Pons (tissue), 1 donor: ENCODE results near the gene ANKS1A.

ENCODE experiments used
- DNase-seq: peaks from one replicate; pipeline ENCODE4 v3.0.0-alpha.2; 2016; ENCODE audit warnings: low spot score

The ANKS1A gene

DNA sequence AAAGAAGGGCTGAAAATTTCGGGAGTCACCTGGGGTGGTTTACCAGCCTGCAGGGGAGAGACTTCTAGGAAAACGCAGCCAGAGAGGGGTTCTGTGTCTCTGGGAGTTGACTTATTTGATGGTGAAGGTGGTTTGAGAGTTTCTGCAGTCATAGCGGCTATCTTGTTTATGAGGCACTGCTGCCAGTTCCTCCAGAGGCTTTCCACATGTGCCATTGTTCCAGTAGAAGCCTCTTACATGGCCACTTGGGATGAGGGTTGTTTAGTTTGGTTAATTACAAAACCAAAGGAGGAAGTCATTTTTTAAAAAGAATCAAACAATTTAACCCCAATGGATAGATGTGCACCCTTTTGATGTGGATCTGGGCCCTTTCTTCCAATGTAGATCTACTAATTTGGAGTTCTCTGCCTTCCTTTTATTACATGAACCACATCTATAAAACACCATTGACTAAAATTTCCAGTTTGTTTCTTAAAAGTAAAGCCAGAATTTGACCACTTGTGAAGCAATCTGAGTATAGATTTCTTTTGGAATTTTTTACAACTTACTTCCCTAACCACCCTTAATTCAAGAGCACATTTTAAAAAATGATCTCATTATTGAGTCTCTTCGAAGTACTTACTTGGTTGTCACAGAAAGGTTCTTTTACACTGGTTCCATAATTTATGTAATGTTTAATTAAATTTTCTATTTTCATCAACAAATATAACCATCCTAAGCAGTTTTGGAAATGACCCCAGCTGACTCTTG, 154.5 kb downstream of the ANKS1A start:
- DNase-seq: no peak

DNA sequence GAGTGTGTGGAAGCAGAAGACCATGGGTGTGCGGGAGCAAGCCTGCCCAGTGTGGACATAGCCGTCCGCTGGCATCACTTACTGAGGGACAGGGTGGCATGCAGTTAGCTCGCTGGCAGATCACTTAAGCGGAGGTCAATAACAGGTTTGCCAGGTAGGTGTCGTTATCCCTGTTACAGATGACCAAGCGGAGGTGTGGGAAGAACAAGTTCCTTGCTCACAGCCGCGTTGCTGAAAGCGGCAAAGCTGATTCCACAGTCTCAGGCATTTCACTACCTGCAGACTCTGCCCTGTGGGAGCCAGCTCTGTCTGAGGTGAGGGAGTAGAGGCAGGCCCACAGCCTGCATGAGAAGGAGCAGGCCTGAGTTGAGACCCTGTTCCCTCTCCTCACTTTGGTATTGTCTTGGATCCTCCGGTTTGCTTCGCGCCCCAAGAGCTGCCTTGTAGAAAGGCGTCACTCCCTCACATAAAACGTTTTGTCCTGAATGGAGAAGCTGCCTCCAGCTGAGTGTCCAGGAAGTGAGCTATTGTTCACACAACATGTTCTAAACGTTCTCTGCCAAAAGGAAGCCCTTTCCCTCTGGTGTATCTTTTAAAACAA, 155.2 kb downstream of the ANKS1A start:
- peak; percentile 86 for DNase-seq

DNA sequence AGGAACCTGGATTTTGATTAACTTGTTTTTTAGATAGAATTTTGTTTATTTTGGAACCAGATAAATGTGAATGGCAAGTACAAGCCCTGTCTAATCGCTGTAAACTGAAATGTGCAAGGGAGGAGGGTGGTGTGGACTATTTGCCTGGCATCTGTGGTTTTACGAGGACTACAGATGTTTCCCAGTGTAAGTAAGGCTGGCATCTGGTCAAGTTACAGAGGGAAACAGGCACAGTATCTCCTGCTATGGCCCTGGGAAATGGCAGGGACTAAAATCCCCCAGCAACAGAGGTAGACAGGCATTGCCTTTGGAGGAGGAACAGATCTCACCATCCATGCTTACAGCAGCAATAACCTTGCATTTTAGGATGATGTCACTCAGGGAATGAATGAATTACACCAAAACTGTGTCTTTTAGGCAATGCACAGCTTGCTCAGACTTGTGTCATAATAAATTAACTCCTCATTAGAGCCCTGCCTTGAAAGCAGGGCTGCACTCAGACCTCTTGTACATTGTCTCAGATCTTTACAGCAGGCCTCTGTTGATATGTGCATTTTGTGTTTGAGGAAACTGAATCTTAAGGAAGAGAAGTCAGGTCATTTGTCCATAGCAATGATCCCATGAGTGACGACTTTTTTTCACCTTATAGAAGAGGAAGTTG, 155.8 kb downstream of the ANKS1A start:
- DNase-seq: no peak

DNA sequence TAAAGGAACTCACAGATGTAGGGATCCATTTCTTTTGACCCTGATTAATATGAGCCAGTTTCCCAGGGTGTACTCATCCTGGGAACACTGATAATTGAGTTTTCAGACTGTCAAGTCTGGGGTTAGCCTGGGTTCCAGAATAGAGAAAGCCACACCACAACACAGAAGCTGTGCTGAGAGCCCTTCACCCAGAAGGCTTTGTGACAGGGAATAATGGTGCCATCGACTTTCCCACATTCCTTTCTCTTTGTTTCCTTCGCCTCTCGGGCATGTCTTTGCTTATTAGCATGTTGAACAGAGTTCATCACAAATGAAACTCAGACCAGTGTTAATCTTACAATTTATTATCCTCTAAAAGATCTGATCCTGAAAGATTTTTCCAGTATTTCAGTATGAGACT, 157.0 kb downstream of the ANKS1A start:
- DNase-seq: no peak

GRCh38 chr6:35046862-35047261, 157.8 kb downstream of the ANKS1A start:
- DNase-seq: peak; percentile 68

DNA sequence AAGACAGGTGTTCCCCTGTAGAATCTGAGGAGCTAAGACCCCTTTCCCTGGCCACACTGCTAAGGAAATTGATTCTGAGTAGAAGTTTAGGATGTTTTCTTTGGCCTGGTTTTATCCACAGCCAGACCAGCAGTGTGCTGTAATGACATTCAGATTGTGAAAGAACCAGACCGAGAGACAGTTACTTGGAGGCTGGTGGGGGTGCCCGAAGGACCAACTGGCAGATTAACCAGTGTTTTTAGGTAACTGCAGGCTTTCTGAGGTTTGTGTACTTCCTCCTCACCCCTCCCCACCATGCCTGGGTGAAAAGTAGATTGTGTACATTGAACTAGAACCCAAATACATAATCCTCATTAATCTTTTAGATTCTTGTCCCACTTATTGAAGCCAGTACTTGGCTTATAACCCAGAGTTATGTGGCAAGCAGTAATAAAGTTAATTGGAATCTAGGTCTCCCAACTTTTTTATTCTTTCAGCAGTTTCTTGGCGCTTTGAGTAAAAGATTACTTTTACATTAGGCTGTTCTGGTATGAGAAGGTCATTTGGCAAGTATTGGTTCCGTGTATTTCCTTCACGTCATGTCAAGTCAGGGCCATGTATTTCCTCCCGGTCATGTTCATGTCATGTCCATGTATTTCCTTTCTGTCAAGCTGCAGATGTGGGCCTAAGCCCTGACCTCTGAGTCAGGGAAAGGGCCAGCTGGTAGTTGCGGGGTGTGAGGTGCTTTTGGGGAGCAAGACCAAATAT, 158.4 kb downstream of the ANKS1A start:
- peak; percentile 62 for DNase-seq

DNA sequence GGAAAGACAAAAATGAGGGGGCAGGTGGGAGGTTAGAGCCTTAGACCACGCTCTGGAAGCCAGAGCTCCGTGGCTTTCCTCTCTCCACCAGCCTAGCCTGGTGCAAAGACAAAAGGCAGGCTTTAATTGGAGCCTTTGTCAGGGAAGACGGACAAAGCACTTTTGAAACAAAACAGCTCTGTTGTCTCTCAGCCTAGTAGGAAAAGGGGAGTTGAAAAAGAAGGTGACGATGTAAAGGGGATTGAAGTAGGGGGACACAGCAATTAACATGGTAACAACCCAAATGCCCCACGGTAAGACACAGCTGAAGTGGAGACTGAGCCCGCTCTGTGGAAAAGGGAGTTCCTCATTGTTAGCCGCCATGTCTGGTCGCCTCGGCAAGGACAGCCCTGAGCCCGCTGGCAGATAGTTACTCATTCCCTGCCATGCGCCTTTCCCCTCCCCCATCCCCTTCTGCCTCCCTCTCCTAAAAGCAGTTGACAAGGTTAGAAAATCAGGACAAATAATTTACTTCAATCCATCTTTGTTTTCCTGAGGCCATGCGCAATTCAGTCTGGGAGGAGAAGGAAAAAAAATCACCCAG, 159.1 kb downstream of the ANKS1A start:
- peak; percentile 95 for DNase-seq

DNA sequence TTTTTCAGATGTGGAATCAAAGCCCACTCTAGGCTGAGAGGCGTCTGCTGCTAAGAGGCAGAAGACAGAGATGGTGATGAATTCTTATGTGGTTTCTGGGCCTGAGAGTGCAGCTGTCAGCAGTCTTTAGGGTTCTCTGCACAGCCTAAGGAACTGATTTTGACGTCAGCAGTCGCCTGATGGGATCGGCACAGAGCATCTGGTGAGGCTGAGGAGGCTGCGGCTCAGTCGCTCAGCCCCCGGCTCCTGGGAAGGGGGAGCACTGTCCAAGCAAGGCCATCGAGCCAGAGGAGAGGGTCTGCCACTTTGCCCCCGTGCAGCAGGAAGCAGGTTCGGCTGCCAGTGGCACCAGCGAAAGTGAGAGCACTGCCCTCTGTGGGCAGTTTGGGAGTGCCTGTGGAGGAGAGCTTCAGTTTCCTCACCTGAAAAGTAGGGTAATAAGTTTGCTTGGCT, 159.6 kb downstream of the ANKS1A start:
- peak; percentile 90 for DNase-seq

GRCh38 chr6:35049156-35049735, 160.2 kb downstream of the ANKS1A start:
- no peak for DNase-seq

- peak; percentile 93 for DNase-seq
Observed at GRCh38 chr6:35049900-35050756, 161.1 kb downstream of the ANKS1A start.

DNA sequence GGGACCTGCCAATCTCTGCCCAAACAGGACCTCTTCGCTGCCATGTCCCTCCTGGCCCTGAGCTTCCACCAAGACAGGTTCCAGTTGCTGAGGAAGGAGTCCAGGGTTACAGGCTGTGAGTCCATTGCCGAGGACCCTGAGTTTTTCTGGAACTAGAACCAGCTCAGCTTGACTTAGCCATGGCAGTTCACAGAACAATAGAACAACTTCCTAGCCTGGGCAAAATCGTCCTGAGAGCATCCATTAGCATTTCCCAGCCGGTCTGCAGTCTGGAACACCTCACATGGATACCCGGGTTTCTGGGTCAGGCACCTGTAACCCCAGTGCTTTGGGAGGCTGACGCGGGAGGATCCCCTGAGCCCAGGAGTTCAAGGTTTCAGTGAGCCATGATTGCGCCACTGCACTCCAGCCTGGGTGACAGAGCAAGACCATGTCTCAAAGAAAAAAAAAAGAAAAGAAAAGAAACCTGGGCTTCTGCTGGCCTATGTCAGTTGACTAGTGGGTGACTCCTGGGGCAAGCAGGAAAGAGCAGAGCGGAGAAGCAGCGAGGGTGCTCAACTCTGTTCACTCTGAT, 161.8 kb downstream of the ANKS1A start:
- no peak for DNase-seq

DNA sequence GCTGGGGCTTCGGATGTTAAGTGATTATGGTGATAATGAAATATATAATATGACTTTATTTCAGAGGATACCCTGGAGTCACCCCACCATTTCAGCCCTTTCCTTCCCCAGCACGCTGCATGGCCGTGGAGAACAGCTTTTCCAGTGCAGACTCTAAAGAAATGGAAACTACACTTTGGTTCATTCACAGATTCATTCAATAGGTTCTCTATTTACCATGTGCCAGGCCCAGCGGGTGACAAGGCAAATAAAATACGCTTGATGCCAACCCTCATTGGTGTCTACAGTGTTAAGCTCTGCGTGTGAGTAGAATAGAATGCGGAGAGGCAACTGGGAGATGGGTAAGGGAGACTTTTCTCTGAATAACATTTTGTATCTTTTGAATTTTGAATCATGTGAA, 162.3 kb downstream of the ANKS1A start:
- no peak for DNase-seq

DNA sequence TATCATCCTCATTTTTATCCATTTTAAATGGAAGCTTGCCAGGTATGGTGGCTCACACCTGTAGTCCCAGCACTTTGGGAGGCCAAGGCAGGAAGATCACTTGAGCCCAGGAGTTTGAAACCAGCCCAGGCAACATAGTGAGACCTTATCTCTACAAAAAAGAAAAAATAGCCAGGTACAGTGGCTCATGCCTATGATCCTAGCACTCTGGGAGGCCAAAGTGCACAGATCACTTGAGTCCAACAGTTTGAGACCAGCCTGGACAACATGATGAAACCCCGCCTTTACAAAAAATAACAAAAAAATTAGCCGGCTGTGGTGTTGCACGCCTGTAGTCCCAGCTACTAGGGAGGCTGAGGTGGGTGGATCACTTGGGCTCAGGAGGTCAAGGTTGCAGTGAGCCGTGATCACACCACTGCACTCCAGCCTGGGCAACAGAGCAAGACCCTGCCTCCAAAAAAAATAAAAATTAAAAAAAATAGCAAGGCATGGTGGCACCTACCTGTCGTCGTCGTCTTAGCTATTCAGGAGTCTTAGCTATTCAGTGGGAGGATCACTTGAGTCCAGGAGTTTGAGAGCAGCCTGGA, 163.0 kb downstream of the ANKS1A start:
- DNase-seq: no peak

- peak; percentile 92 for DNase-seq
Observed at GRCh38 chr6:35052694-35053565, 163.9 kb downstream of the ANKS1A start.

DNA sequence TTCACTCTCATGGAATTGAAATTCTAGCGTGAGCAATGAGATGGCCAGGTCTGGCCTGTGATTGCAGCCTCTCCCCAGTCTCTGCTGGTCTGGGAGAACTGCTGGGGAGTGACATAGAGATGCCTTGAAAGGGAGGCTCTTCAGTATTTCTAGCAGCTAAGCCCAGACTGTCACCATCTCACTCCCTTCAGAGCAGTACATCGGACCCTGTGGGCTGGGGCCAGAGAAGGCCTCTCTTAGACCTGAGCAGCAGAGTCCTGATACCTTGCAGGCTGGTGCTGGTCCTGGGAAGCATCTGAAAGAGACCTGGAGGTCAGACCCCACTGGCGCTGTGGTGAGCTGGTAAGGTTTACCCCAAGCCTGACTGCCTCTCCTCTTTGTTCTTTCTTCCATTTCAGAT, 164.6 kb downstream of the ANKS1A start:
- no peak for DNase-seq

GRCh38 chr6:35054106-35054742, 165.2 kb downstream of the ANKS1A start:
- DNase-seq: no peak

- no peak for DNase-seq
Observed at GRCh38 chr6:35054743-35055130, 165.7 kb downstream of the ANKS1A start.

DNA sequence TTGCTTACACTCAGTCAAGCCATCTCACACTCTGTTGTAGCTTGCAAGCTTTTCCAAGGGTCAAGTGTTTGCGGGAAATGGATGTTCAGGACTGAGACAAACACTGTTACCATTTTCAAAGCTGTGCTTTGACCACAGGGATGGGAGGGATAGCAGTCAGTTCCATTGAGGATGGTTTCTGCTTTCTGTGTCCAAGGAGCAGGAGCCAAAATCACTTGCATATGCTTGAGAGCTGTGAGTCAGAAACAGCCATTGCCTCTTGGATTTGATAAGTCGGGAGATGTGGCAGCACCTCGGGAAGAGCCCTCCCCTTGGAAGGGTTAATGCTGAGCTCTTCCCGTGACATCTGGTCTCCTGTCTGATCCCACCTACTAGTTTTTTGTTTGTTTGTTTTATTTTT, 166.8 kb downstream of the ANKS1A start:
- no peak for DNase-seq

DNA sequence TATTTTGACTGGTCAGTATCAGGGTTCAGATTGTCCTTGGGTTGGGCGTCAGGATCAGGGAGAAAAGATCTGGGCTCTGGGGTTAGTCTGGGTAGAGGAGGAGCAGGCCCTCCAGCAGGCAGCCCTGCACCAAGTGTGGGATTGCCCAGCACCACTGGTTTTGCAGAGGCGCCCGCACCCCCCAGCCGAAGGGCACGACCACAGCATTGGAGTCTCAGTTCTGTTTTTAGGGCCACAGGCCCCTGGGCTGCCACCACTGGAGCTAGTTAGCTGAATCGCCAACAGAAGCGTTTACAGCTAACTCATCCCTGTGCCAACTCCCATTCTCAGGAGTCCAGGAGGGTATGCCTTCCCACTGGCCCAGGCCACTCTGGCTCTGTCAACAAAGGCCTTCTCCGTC, 167.9 kb downstream of the ANKS1A start:
- no peak for DNase-seq
